HG02763 (cell line): Measurements from ENCODE around the gene S100P.
"Not testable (repeated sequence)": the region's sequence is repeated elsewhere in the genome, so short reads cannot be mapped to it uniquely, and the experiment has no call there.

Source experiments
- ATAC-seq: cut with Tn5 transposase; IDR thresholded peaks from one replicate; pipeline ENCODE4 v1.9.1; 2021; ENCODE audit warnings: mild to moderate bottlenecking, moderate library complexity; ENCODE audit not compliant: unreplicated experiment

Gene S100P

GRCh38 chr4:6720202-6720699 is 26.6 kb downstream of the S100P start:
- no peak for ATAC-seq

GRCh38 chr4:6721121-6721520 is 27.4 kb downstream of the S100P start:
- ATAC-seq: no peak

- no peak for ATAC-seq
Measured at GRCh38 chr4:6722891-6723290, 29.2 kb downstream of the S100P start.

DNA sequence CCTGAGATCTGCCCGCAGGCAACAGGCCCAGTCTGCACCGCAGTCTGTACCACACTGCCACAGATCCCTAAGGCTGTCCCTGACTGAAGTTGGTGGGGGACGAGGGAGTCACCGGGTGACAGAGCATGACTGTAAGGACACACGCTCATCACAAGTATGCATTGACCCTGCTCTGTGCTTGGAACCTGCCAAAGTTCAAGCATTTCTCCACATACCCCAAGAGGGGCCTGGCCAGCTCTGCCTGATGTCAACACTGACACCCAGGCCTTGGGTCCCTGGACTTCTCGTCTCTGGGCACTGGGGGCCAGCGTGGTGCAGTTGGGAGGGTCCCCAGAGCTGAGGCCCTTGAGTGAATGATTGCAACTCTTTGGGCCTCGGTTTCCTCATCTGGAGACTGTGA is 30.2 kb downstream of the S100P start:
- no peak for ATAC-seq

DNA sequence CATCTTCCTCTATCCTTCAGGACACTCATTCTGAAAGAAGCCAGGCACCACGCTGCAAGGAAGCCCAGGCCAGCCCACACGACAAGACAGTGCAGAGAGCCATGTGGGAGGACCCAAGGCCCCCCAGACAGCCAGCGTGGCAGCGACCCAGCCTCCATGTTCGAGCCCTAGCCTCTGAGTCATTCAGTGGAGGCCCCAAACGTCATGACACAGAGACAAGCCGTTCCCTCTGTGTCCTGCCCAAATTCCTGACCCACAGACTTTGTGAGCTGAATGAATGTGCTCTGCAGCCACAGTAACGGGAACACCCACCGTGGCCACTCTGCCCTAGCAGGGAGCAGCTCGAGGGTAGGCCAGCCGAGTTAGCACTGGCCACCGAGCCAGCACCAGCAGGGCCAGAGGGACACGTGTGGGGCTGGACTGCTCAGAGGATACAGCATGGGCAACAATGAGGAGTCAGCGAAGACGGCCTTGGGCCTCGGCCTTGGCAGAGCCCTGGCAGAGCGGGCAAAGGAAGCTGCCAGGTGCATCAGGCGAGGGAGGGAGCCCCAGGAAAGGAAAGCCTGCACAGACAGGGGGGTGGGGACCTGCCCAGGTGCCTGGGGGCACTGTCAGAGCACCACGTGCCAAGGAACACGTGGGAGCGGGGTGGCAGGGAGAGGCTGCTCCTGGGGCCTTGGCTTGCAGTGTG is 30.9 kb downstream of the S100P start:
- no peak for ATAC-seq

DNA sequence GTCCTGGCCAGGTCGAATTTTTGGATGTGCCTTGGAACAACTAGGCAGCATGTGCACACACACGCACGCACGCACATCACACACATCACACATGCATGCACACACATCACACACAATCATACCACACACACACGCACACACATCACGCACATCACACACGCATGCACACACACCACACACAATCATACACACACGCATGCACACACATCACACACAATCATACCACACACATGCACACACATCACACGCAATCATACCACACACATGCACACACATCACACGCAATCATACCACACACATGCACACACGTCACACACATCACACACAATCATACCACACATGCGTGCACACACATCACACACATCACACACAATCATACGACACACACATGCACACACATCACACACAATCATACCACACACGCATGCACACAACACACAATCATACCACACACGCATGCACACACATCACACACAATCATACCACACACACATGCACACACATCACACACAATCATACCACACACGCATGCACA is 31.8 kb downstream of the S100P start:
- ATAC-seq: not testable (repeated sequence)

GRCh38 chr4:6727081-6727942 is 33.6 kb downstream of the S100P start:
- no peak for ATAC-seq

DNA sequence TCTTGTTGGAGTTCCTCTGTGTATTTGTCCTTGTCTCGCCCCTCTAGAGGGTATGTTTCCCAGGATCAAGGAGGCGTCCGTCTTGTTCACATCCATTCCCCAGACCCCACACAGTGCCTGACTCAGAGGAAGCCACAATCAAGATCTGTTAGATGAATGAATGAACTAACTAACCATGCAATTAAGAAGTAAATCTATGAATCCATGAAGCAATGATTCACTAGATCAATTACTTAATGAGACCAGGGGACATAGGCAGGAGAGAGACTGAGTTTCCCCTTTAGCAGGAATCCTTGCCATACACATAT is 34.2 kb downstream of the S100P start:
- no peak for ATAC-seq

GRCh38 chr4:6728320-6729029 is 34.8 kb downstream of the S100P start:
- ATAC-seq: no peak

GRCh38 chr4:6730603-6731317 is 37.1 kb downstream of the S100P start:
- ATAC-seq: no peak

GRCh38 chr4:6731318-6731675 is 37.6 kb downstream of the S100P start:
- ATAC-seq: no peak

DNA sequence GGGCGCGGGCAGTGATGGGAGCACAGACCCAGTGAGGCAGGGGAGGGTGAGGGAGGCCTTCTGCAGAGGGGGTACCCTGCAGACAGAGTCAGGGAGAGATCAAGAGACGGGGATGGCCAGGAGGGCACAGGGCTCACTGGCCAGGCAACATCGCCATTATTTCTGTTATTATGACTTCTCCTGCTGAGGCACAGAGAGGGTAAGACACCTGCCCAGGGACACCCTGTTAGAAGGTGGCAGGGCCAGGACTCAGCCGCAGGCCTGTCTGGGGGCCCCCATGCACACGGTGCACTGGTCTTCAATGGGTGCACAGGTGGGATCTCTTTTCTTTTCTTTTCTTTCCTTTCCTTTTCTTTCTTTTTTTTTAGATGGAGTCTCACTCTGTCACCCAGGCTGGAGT is 38.1 kb downstream of the S100P start:
- ATAC-seq: no peak

GRCh38 chr4:6732441-6733357 is 39.0 kb downstream of the S100P start:
- no peak for ATAC-seq

GRCh38 chr4:6733358-6734164 is 39.9 kb downstream of the S100P start:
- ATAC-seq: no peak

GRCh38 chr4:6734165-6734786 is 40.6 kb downstream of the S100P start:
- ATAC-seq: no peak

- ATAC-seq: no peak
Measured at GRCh38 chr4:6739920-6740319, 46.2 kb downstream of the S100P start.

GRCh38 chr4:6740347-6740746 is 46.7 kb downstream of the S100P start:
- ATAC-seq: no peak

GRCh38 chr4:6742507-6742906 is 48.8 kb downstream of the S100P start:
- ATAC-seq: no peak

DNA sequence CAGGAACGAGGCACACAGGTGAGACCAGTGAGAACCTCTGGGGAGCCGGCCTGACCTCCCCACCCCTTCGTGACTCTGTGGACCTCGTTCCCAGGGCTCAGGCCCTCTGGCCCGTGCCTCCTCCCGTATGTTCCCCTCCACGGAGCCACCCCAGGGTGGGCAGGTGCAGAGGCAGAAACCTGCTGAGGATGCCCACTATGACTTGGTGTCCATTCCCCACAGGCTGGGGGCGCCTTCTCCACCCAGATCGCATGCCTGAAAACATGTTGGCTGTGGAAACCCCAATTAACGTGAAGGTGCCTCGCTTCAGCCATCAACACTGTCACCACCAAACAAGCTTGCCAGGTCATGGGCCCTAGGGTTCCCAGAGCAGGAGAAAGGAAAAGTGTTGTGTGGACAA is 49.3 kb downstream of the S100P start:
- ATAC-seq: no peak
